CD4-positive, alpha-beta T cell treated with Interleukin-4 for 1 hour (primary cell): ENCODE data around the gene CHP2.
"Not testable (repeated sequence)": the region's sequence is repeated elsewhere in the genome, so short reads cannot be mapped to it uniquely, and the experiment has no call there.

Experiments
- DNase-seq, 2 donors: peaks; one replicate each; pipeline ENCODE4 v3.0.0-alpha.2; 2020 to 2022

CHP2 gene

GRCh38 chr16:23748630-23749029 lies 6.2 kb upstream of the CHP2 start:
- DNase-seq, result no peak

- not testable (repeated sequence) for DNase-seq
These were observed 3.8 kb upstream of the CHP2 start for GRCh38 chr16:23751053-23751452.

- no peak for DNase-seq
These were observed 775 bp upstream of the CHP2 start for GRCh38 chr16:23753908-23754593.

GRCh38 chr16:23755484-23755809 lies 621 bp downstream of the CHP2 start:
- DNase-seq, result no peak

- DNase-seq, result no peak
These were observed 2.3 kb downstream of the CHP2 start for GRCh38 chr16:23757116-23757515.

GRCh38 chr16:23757937-23758619 lies 3.3 kb downstream of the CHP2 start:
- no peak for DNase-seq

- DNase-seq, result no peak
These were observed 11.1 kb downstream of the CHP2 start for GRCh38 chr16:23765933-23766332.

- no peak for DNase-seq
These were observed 13.8 kb downstream of the CHP2 start for GRCh38 chr16:23768581-23768980.

- DNase-seq, result no peak
These were observed 16.2 kb downstream of the CHP2 start for GRCh38 chr16:23771027-23771426.

GRCh38 chr16:23771642-23772041 lies 16.8 kb downstream of the CHP2 start:
- DNase-seq, result no peak

- no peak for DNase-seq
These were observed 18.5 kb downstream of the CHP2 start for GRCh38 chr16:23773339-23773738.

GRCh38 chr16:23781176-23781575 lies 26.4 kb downstream of the CHP2 start:
- DNase-seq, result no peak

GRCh38 chr16:23784811-23785447 lies 30.1 kb downstream of the CHP2 start:
- DNase-seq, result no peak

- DNase-seq, result no peak
These were observed 31.0 kb downstream of the CHP2 start for GRCh38 chr16:23785842-23786241.

GRCh38 chr16:23786964-23787561 lies 32.2 kb downstream of the CHP2 start:
- no peak for DNase-seq

- DNase-seq, result no peak
These were observed 33.9 kb downstream of the CHP2 start for GRCh38 chr16:23788685-23789084.

- no peak for DNase-seq
These were observed 40.6 kb downstream of the CHP2 start for GRCh38 chr16:23795378-23795777.

- no peak for DNase-seq
These were observed 42.1 kb downstream of the CHP2 start for GRCh38 chr16:23796941-23797340.

GRCh38 chr16:23801378-23801777 lies 46.6 kb downstream of the CHP2 start:
- DNase-seq, result peak; percentile 72 to 76

GRCh38 chr16:23802776-23803175 lies 48.0 kb downstream of the CHP2 start:
- DNase-seq, result no peak

GRCh38 chr16:23803591-23804123 lies 48.8 kb downstream of the CHP2 start:
- peak; percentile 79 to 80 for DNase-seq

- DNase-seq, result peak in 1 of 2 donors; percentile 72
These were observed 52.2 kb downstream of the CHP2 start for GRCh38 chr16:23807028-23807427.
